ENCODE data around the gene GLP1R. TPM values are rescaled to one million over a fixed set of nuclear protein-coding genes. Genes with fewer than 3 reads are reported as not detected.

GLP1R gene
- polyA plus RNA-seq, 2 of the 4 experiments (the other 2 are of a cell fraction), result not detected

GRCh38 chr6:39005774-39006173 is 42.8 kb upstream of the GLP1R start:
- H3K4me2 ChIP-seq, result no peak overlapping the region
- ATAC-seq (no peak), DNase-seq (ENCODE audit: low read depth in 1 of 2, low spot score in 1 of 2) (no peak), FAIRE-seq (no peak)
- POLR2A ChIA-PET, result no interaction called here
- TF ChIP-seq MAX (IDR thresholded peaks at IDR 0.05), result no peak
- TF ChIP-seq GATA3 (IDR thresholded peaks at IDR 0.05; ENCODE audit: borderline replicate concordance), result no peak
- no peak for TF ChIP-seq CTCF (IDR thresholded peaks at IDR 0.05)
- TF ChIP-seq TP53 (CRISPR knock-in tag; IDR thresholded peaks at IDR 0.05), result no peak
- no peak for TF ChIP-seq ZFP36 (IDR thresholded peaks at IDR 0.05; ENCODE audit: borderline replicate concordance, partially characterized antibody)
- TF ChIP-seq MYC (IDR thresholded peaks at IDR 0.05; ENCODE audit: borderline replicate concordance, low read length), result no peak
- no peak for TF ChIP-seq CBX2 (IDR thresholded peaks at IDR 0.05; ENCODE audit: borderline replicate concordance, low read depth)
- TF ChIP-seq HEYL (CRISPR knock-in tag; IDR thresholded peaks at IDR 0.05), result no peak
- no peak for TF ChIP-seq FOXS1 (CRISPR knock-in tag; IDR thresholded peaks at IDR 0.05)
- TF ChIP-seq ZC3H11A (IDR thresholded peaks at IDR 0.05), result no peak
- no peak for TF ChIP-seq SREBF2 (IDR thresholded peaks at IDR 0.05)
- no peak for TF ChIP-seq CEBPB (IDR thresholded peaks at IDR 0.05)
- TF ChIP-seq PBX3 (IDR thresholded peaks at IDR 0.05), result no peak
- TF ChIP-seq JUNB (IDR thresholded peaks at IDR 0.05), result no peak
- CTCF ChIA-PET, result no interaction called here
- H3K9me3 ChIP-seq, result no peaks in the 10 kb centered on the region
- no peaks in the 10 kb centered on the region for H3K4me1 ChIP-seq
- H3K4me3 ChIP-seq, result no peak overlapping the region
- WGBS (ENCODE audit: missing lambda C conversion rate), result 4% methylated on average over 3 of the region's 3 CpGs
- H3K27ac ChIP-seq, result no peak overlapping the region

- 0% methylated on average over 1 of the region's 3 CpGs for WGBS (ENCODE audit: missing lambda C conversion rate)
- FAIRE-seq, result no peak
- POLR2A ChIA-PET, result no interaction called here
- TF ChIP-seq HOXB13 (CRISPR knock-in tag; IDR thresholded peaks at IDR 0.05; ENCODE audit: low read depth), result no peak
- no peak for TF ChIP-seq E2F6 (IDR thresholded peaks at IDR 0.05; ENCODE audit: borderline replicate concordance, low read depth)
- TF ChIP-seq TP53 (CRISPR knock-in tag; IDR thresholded peaks at IDR 0.05), result no peak
- TF ChIP-seq FOXS1 (CRISPR knock-in tag; IDR thresholded peaks at IDR 0.05), result no peak
- no peak for TF ChIP-seq TFCP2L1 (CRISPR knock-in tag; IDR thresholded peaks at IDR 0.05)
- no peak for TF ChIP-seq CBX8 (IDR thresholded peaks at IDR 0.05)
- TF ChIP-seq ATOH8 (CRISPR knock-in tag; IDR thresholded peaks at IDR 0.05; ENCODE audit: low read depth), result no peak
- no peak for TF ChIP-seq PBX3 (IDR thresholded peaks at IDR 0.05)
- no peak for TF ChIP-seq CBX2 (IDR thresholded peaks at IDR 0.05; ENCODE audit: borderline replicate concordance, low read depth)
- no peak for TF ChIP-seq KDM1A (IDR thresholded peaks at IDR 0.05; ENCODE audit: low read depth)
- TF ChIP-seq RNF2 (IDR thresholded peaks at IDR 0.05; ENCODE audit: borderline replicate concordance, low read depth), result no peak
- no peak for TF ChIP-seq HMGXB4 (CRISPR knock-in tag; IDR thresholded peaks at IDR 0.05; ENCODE audit: borderline replicate concordance)
- TF ChIP-seq REST (IDR thresholded peaks at IDR 0.05), result no peak
- TF ChIP-seq ZFP36 (IDR thresholded peaks at IDR 0.05; ENCODE audit: borderline replicate concordance, partially characterized antibody), result no peak
- TF ChIP-seq EP300 (IDR thresholded peaks at IDR 0.05), result no peak
- TF ChIP-seq SREBF2 (IDR thresholded peaks at IDR 0.05), result no peak
- TF ChIP-seq ZNF302 (CRISPR knock-in tag; IDR thresholded peaks at IDR 0.05), result no peak
- TF ChIP-seq MAX (IDR thresholded peaks at IDR 0.05), result no peak
- H3K4me2 ChIP-seq, result no peak overlapping the region
- no peak overlapping the region for H3K27ac ChIP-seq
- no peak for ATAC-seq
- DNase-seq (ENCODE audit: low read depth in 1 of 2, low spot score in 1 of 2), result no peak
- CTCF ChIA-PET, result no interaction called here
- no peaks in the 10 kb centered on the region for H3K9me3 ChIP-seq
- no peaks in the 10 kb centered on the region for H3K4me1 ChIP-seq
- no peak overlapping the region for H3K4me3 ChIP-seq
Measured at GRCh38 chr6:39007575-39007974, 41.0 kb upstream of the GLP1R start.

Data from A549 (cell line).